Trophoblast cell (in vitro differentiated cells and primary cell): ENCODE measurements around the gene BCL2L11. TPM values are rescaled to one million over a fixed set of nuclear protein-coding genes. Genes with fewer than 3 reads are reported as not detected.
"Not testable (repeated sequence)": the region's sequence is repeated elsewhere in the genome, so short reads cannot be mapped to it uniquely, and the experiment has no call there.

Source experiments
- DNase-seq, 2 donors: peaks; one replicate each; pipeline ENCODE4 v3.0.0-alpha.2; 2016
- H2AFZ ChIP-seq: 2 replicates; pipeline ENCODE4 v1.6.1; 2013; ENCODE audit warnings: low read length, moderate library complexity, mild to moderate bottlenecking; ENCODE audit not compliant: insufficient read depth, poor library complexity
- H2AK5ac ChIP-seq: 2 replicates; pipeline ENCODE4 v1.6.1; 2013; ENCODE audit warnings: mild to moderate bottlenecking, low read length
- H2BK120ac ChIP-seq: 2 replicates; pipeline ENCODE4 v1.6.1; 2013; ENCODE audit warnings: low read length, mild to moderate bottlenecking, moderate library complexity; ENCODE audit not compliant: insufficient read depth, poor library complexity
- H2BK12ac ChIP-seq: 2 replicates; pipeline ENCODE4 v1.6.1; 2013; ENCODE audit warnings: mild to moderate bottlenecking, low read length, moderate library complexity
- H2BK5ac ChIP-seq: 2 replicates; pipeline ENCODE4 v1.6.1; 2013; ENCODE audit warnings: low read length, low read depth, moderate library complexity, mild to moderate bottlenecking; ENCODE audit not compliant: poor library complexity
- H3K14ac ChIP-seq: 2 replicates; pipeline ENCODE4 v1.6.1; 2013; ENCODE audit warnings: mild to moderate bottlenecking, low read length
- H3K18ac ChIP-seq: 2 replicates; pipeline ENCODE4 v1.6.1; 2013; ENCODE audit warnings: mild to moderate bottlenecking, low read length
- H3K23ac ChIP-seq: 2 replicates; pipeline ENCODE4 v1.6.1; 2013; ENCODE audit warnings: low read length
- H3K27ac ChIP-seq: 2 replicates; pipeline ENCODE4 v1.5.1; 2013; ENCODE audit warnings: low read depth, mild to moderate bottlenecking, inconsistent platforms, low read length, moderate library complexity
- H3K27me3 ChIP-seq: 2 replicates; pipeline ENCODE4 v1.6.1; 2013; ENCODE audit warnings: inconsistent platforms, mild to moderate bottlenecking, low read length, moderate library complexity; ENCODE audit not compliant: insufficient read depth
- H3K36me3 ChIP-seq, 2 experiments: 1 replicate in 1 of 2; 2 replicates in 1 of 2; pipeline ENCODE4 v1.6.1; 2013; ENCODE audit warnings: low read length in 2 of 2, mild to moderate bottlenecking in 2 of 2, moderate library complexity in 1 of 2; ENCODE audit not compliant: insufficient read depth in 2 of 2, control insufficient read depth in 1 of 2
- H3K4ac ChIP-seq: 2 replicates; pipeline ENCODE4 v1.6.1; 2013; ENCODE audit warnings: low read depth, mild to moderate bottlenecking, low read length, moderate library complexity
- H3K4me1 ChIP-seq, 2 experiments: 1 replicate in 1 of 2; 2 replicates in 1 of 2; pipeline ENCODE4 v1.6.1; 2013; ENCODE audit warnings: low read length in 2 of 2, mild to moderate bottlenecking in 2 of 2, moderate library complexity in 1 of 2; ENCODE audit not compliant: insufficient read depth in 2 of 2, control insufficient read depth in 1 of 2
- H3K4me2 ChIP-seq: 2 replicates; pipeline ENCODE4 v1.6.1; 2013; ENCODE audit warnings: inconsistent platforms, mild to moderate bottlenecking, low read length, moderate library complexity
- H3K4me3 ChIP-seq: 2 replicates; pipeline ENCODE4 v1.5.1; 2013; ENCODE audit warnings: mild to moderate bottlenecking, low read depth, low read length, inconsistent platforms
- H3K79me1 ChIP-seq: one replicate; pipeline ENCODE4 v1.6.1; 2013; ENCODE audit warnings: low read length
- H3K79me2 ChIP-seq: 2 replicates; pipeline ENCODE4 v1.6.1; 2013; ENCODE audit warnings: low read length, mild to moderate bottlenecking; ENCODE audit not compliant: control insufficient read depth, insufficient read depth, poor library complexity
- H3K9ac ChIP-seq: 2 replicates; pipeline ENCODE4 v1.6.1; 2013; ENCODE audit warnings: mild to moderate bottlenecking, low read length
- H3K9me3 ChIP-seq: 2 replicates; pipeline ENCODE4 v1.6.1; 2013; ENCODE audit warnings: low read depth, mild to moderate bottlenecking, control low read depth, inconsistent platforms, low read length; ENCODE audit not compliant: insufficient read depth
- H4K12ac ChIP-seq: 2 replicates; pipeline ENCODE4 v1.6.1; 2013; ENCODE audit warnings: low read depth, mild to moderate bottlenecking, low read length, moderate library complexity
- H4K8ac ChIP-seq: 2 replicates; pipeline ENCODE4 v1.6.1; 2013; ENCODE audit warnings: low read depth, mild to moderate bottlenecking, low read length, moderate library complexity
- H4K91ac ChIP-seq: one replicate; pipeline ENCODE4 v1.6.1; 2013; ENCODE audit warnings: low read depth, mild to moderate bottlenecking, low read length, moderate library complexity
- whole genome bisulfite sequencing: extraction: QIAGEN DNeasy Blood & Tissue Kit; methylation state at CpG from one replicate; pipeline ENCODE4 v1.1.7; 2013; ENCODE audit warnings: missing lambda C conversion rate; ENCODE audit not compliant: insufficient read length, insufficient coverage; ENCODE audit errors: extremely low coverage; 5-methylcytosine and 5-hydroxymethylcytosine counted together
- polyA plus RNA-seq: library from polyadenylated mRNA; stranded (reverse); fragments of 200-250 nt; gene quantifications from 2 replicates; pipeline ENCODE4 v1.2.3, GENCODE V29; 2013

BCL2L11 gene, protein sequence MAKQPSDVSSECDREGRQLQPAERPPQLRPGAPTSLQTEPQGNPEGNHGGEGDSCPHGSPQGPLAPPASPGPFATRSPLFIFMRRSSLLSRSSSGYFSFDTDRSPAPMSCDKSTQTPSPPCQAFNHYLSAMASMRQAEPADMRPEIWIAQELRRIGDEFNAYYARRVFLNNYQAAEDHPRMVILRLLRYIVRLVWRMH
- polyA plus RNA-seq, result 29.4 and 31.9 TPM in 2 replicates

DNA sequence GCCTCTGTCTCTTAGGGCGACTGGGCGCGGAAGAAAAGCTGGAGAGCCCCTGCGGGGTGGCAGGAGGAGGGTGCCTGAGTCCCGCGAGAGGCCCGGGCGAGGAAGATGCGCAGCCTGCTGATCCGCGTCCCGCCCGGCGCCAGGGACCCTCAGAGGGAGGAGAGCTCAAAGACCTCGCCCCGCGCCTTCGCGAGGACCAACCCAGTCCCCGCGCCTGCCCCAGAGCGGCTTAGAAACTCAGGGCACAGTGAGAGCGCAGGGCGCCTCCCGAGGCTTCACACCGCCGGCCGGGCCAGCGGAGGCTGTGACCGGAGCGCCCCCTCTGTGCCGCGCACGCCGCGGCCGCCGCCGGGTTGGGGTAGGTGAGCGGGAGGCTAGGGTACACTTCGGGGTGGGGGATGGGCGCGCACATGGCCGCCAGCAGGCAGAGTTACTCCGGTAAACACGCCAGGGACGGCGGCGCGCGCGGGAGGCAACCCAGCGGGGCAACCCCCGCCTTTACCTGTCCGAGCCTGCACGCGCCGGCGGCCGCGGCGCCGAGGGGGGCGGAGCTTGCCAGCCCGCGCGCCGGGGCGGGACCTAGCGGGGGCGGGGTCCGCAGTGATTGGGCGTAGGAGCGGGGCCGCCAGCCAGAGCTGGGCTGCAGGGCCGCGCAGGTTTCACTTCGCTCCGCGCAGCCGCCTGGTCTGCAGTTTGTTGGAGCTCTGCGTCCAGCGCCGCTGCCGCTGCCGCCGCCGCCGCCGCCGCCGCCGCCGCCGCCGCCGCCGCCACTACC, at the start of gene BCL2L11:
Gene BCL2L11 (plus strand): TSS at position 662 of the 775 bp plus-strand sequence. CDS start 2,832 bp downstream, outside the sequence.
- peaks cover 20 to 32% of the 10 kb centered on the region in 2 experiments for H3K4me1 ChIP-seq
- peak within 1 kb of the TSS; percentile 92 for H3K4ac ChIP-seq
- peak within 1 kb of the TSS; percentile 58 for H3K18ac ChIP-seq
- H3K9ac ChIP-seq, result peak within 1 kb of the TSS; percentile 98
- no peak within 1 kb of the TSS for H2AK5ac ChIP-seq
- peak within 1 kb of the TSS; percentile 49 for H4K12ac ChIP-seq
- peak within 1 kb of the TSS; percentile 82 for H3K23ac ChIP-seq
- H3K14ac ChIP-seq, result peak within 1 kb of the TSS; percentile 43
- H2BK12ac ChIP-seq, result peak within 1 kb of the TSS; percentile 24
- H3K27ac ChIP-seq, result peak within 1 kb of the TSS; percentile 65
- DNase-seq, result peak; percentile 91 to 95
- peaks cover 13 to 14% of the 10 kb centered on the region in 2 experiments for H3K36me3 ChIP-seq
- H3K79me2 ChIP-seq, result peaks cover 36% of the 10 kb centered on the region
- peaks cover 45% of the 10 kb centered on the region for H3K79me1 ChIP-seq
- peak within 1 kb of the TSS; percentile 90 for H2BK120ac ChIP-seq
- H4K8ac ChIP-seq, result peak within 1 kb of the TSS; percentile 80
- H3K9me3 ChIP-seq, result no peaks in the 10 kb centered on the region
- peaks cover 13% of the 10 kb centered on the region for H3K27me3 ChIP-seq
- peak within 1 kb of the TSS; percentile 34 for H2BK5ac ChIP-seq
- peak within 1 kb of the TSS; percentile 44 for H4K91ac ChIP-seq
- no CpG with 5 or more reads among the region's 98 CpGs for WGBS
- peak within 1 kb of the TSS; percentile 93 for H2AFZ ChIP-seq
- peak within 1 kb of the TSS; percentile 95 for H3K4me2 ChIP-seq
- peak within 1 kb of the TSS; percentile 99 for H3K4me3 ChIP-seq

DNA sequence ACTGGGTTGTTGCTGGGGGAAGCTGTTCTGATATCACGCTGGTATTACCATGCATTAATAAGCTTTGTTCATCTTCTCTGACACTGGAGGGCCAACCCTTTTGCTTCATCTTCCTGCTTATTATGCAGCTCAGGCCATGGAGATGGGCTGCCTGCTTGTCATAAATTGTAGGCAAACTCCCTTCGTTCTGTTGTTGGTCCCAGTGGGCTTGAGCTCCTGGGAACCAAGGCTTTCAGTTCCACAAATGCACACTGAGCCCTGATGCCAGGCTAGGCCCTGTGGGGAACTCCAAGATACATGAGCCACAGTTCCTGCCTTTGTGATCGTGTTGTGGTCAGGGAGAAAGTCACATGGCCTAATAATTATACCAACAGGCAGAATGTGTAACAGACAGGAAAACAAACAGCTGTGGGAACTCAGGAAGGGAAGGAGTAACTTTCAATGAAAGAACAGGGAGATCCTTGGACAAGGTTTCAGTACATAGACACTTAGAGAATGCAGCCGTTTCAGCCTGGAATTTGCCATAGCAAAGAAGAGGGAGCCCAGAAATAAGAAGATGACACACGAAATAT, 49.0 kb upstream of the BCL2L11 start:
- no peak overlapping the region for H4K91ac ChIP-seq
- H3K9me3 ChIP-seq, result no peaks in the 10 kb centered on the region
- H2BK12ac ChIP-seq, result no peak overlapping the region
- no peak overlapping the region for H3K4ac ChIP-seq
- H3K79me1 ChIP-seq, result no peaks in the 10 kb centered on the region
- no peak overlapping the region for H3K18ac ChIP-seq
- H3K79me2 ChIP-seq, result no peaks in the 10 kb centered on the region
- H4K8ac ChIP-seq, result no peak overlapping the region
- no peak overlapping the region for H2AK5ac ChIP-seq
- no peak overlapping the region for H3K4me2 ChIP-seq
- H3K14ac ChIP-seq, result no peak overlapping the region
- H3K23ac ChIP-seq, result no peak overlapping the region
- no CpG with 5 or more reads among the region's 5 CpGs for WGBS
- no peak overlapping the region for H2BK120ac ChIP-seq
- H3K4me1 ChIP-seq, result peaks cover 9 to 10% of the 10 kb centered on the region in 2 experiments
- H3K9ac ChIP-seq, result no peak overlapping the region
- H3K27me3 ChIP-seq, result no peaks in the 10 kb centered on the region
- no peak overlapping the region for H3K4me3 ChIP-seq
- H4K12ac ChIP-seq, result no peak overlapping the region
- no peak overlapping the region for H2AFZ ChIP-seq
- DNase-seq, result peak in 1 of 2 donors; percentile 26
- no peak overlapping the region for H2BK5ac ChIP-seq
- H3K36me3 ChIP-seq, result no peaks in the 10 kb centered on the region
- no peak overlapping the region for H3K27ac ChIP-seq

DNA sequence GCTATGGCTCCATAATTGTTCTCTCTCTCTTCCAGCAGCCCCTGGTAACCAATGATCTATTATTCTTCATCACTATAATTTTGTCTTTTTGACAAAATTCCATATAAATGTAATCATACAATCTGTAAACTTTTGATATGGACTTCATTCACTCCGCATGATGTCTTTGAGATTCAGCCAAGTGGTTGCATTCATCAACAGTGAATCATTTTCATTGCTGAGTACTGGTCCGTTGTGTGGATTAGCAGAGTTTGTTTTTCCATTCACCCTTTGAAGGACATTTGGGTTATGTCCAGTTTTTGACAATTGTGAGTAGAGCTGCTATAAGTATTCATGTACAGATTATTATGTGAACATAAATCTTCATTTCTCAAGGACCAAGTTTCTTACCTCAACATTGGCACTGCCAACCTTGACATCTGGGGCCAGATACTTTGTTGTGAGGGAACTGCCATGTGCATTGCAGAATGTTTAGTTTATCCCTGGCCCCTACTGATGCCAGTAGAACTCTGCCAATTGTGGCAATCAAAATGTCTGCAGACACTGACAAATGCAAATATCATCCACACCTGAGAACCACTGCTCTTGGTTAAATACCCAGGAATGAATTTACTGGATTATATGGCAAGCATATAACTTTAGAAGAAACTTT, 48.4 kb upstream of the BCL2L11 start:
- WGBS, result no CpG with 5 or more reads among the region's 2 CpGs
- no peak overlapping the region for H3K4ac ChIP-seq
- H2BK12ac ChIP-seq, result no peak overlapping the region
- no peak overlapping the region for H3K23ac ChIP-seq
- no peaks in the 10 kb centered on the region for H3K79me1 ChIP-seq
- no peak overlapping the region for H4K91ac ChIP-seq
- peaks cover 9 to 10% of the 10 kb centered on the region in 2 experiments for H3K4me1 ChIP-seq
- H4K12ac ChIP-seq, result no peak overlapping the region
- H4K8ac ChIP-seq, result no peak overlapping the region
- no peak overlapping the region for H2AFZ ChIP-seq
- no peak overlapping the region for H3K14ac ChIP-seq
- no peak overlapping the region for H2BK5ac ChIP-seq
- no peaks in the 10 kb centered on the region for H3K36me3 ChIP-seq
- no peak for DNase-seq
- no peak overlapping the region for H3K4me2 ChIP-seq
- no peak overlapping the region for H2AK5ac ChIP-seq
- H3K27ac ChIP-seq, result no peak overlapping the region
- H3K9ac ChIP-seq, result no peak overlapping the region
- H3K9me3 ChIP-seq, result no peaks in the 10 kb centered on the region
- no peak overlapping the region for H3K18ac ChIP-seq
- no peaks in the 10 kb centered on the region for H3K27me3 ChIP-seq
- H3K79me2 ChIP-seq, result no peaks in the 10 kb centered on the region
- H2BK120ac ChIP-seq, result no peak overlapping the region
- H3K4me3 ChIP-seq, result no peak overlapping the region

DNA sequence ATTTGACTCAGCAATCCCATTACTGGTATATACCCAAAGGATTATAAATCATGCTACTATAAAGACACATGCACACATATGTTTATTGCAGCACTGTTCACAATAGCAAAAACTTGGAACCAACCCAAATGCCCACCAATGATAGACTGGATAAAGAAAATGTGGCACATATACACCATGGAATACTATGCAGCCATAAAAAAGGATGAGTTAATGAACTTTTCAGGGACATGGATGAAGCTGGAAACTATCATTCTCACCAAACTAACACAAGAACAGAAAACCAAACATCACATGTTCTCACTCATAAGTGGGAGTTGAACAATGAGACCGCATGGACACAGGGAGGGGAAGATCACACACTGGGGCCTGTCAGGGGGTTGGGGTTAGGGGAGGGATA, 38.1 kb upstream of the BCL2L11 start:
- not testable (repeated sequence) for H2AK5ac ChIP-seq, H3K23ac ChIP-seq, H4K8ac ChIP-seq, H3K4ac ChIP-seq, H2AFZ ChIP-seq, H2BK12ac ChIP-seq, H3K9me3 ChIP-seq, H4K12ac ChIP-seq, H3K27me3 ChIP-seq, DNase-seq, H3K4me1 ChIP-seq, H3K4me2 ChIP-seq, H3K9ac ChIP-seq, H3K14ac ChIP-seq, H4K91ac ChIP-seq, H3K4me3 ChIP-seq, H3K18ac ChIP-seq, H3K79me2 ChIP-seq, H2BK5ac ChIP-seq, H3K79me1 ChIP-seq, H3K36me3 ChIP-seq, H3K27ac ChIP-seq, H2BK120ac ChIP-seq
- WGBS, result no CpG with 5 or more reads among the region's 1 CpG
